ENCODE measurements around the gene CAMKK2. TPM values are rescaled to one million over a fixed set of nuclear protein-coding genes. Genes with fewer than 3 reads are reported as not detected.

CAMKK2 gene
- polyA plus RNA-seq, 1 donor from 2014 or later, result 29.2 TPM

DNA sequence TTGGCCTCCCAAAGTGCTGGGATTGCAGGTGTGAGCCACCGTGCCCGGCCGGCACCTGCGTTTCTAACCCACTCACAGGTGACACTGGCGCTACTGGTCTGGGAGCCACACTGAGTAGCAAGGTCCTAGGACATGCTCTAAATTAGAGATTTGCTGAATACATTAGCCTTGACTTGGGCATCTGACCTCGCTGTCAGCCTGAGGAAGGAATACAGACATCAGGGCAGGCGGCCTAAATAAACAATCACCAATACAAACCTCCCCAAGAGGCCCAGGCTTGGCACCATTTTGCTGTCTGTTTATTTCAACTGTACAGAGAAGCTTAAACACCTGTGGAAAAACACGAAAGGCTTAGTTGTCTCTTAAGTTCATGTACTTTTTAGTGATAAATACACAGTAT lies 59.1 kb downstream of the CAMKK2 start:
- H3K79me2 ChIP-seq (replicated peaks; ENCODE audit: insufficient read depth, low read length), result no peaks in the 10 kb centered on the region
- H2AFZ ChIP-seq (ENCODE audit: low read depth, low read length), result no peak overlapping the region
- no peaks in the 10 kb centered on the region for H3K9me3 ChIP-seq (ENCODE audit: low read length)
- no peak for TF ChIP-seq RAD21 (conservative IDR thresholded peaks at IDR 0.05)
- TF ChIP-seq, protein P1, sequence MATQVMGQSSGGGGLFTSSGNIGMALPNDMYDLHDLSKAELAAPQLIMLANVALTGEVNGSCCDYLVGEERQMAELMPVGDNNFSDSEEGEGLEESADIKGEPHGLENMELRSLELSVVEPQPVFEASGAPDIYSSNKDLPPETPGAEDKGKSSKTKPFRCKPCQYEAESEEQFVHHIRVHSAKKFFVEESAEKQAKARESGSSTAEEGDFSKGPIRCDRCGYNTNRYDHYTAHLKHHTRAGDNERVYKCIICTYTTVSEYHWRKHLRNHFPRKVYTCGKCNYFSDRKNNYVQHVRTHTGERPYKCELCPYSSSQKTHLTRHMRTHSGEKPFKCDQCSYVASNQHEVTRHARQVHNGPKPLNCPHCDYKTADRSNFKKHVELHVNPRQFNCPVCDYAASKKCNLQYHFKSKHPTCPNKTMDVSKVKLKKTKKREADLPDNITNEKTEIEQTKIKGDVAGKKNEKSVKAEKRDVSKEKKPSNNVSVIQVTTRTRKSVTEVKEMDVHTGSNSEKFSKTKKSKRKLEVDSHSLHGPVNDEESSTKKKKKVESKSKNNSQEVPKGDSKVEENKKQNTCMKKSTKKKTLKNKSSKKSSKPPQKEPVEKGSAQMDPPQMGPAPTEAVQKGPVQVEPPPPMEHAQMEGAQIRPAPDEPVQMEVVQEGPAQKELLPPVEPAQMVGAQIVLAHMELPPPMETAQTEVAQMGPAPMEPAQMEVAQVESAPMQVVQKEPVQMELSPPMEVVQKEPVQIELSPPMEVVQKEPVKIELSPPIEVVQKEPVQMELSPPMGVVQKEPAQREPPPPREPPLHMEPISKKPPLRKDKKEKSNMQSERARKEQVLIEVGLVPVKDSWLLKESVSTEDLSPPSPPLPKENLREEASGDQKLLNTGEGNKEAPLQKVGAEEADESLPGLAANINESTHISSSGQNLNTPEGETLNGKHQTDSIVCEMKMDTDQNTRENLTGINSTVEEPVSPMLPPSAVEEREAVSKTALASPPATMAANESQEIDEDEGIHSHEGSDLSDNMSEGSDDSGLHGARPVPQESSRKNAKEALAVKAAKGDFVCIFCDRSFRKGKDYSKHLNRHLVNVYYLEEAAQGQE (IDR thresholded peaks at IDR 0.05; ENCODE audit: borderline replicate concordance), result no peak
- no peak for TF ChIP-seq MXI1 (conservative IDR thresholded peaks at IDR 0.05; ENCODE audit: poor library complexity, severe bottlenecking)
- no peak for TF ChIP-seq EP300 (conservative IDR thresholded peaks at IDR 0.05; ENCODE audit: poor library complexity, severe bottlenecking)
- no peak for TF ChIP-seq TAF1 (IDR thresholded peaks at IDR 0.05; ENCODE audit: low read depth)
- no peak for TF ChIP-seq SMC3 (conservative IDR thresholded peaks at IDR 0.05; ENCODE audit: poor library complexity)
- TF ChIP-seq EZH2 (IDR thresholded peaks at IDR 0.05; ENCODE audit: borderline replicate concordance, insufficient read depth, low read length, poor library complexity, severe bottlenecking), result no peak
- TF ChIP-seq, protein P2, sequence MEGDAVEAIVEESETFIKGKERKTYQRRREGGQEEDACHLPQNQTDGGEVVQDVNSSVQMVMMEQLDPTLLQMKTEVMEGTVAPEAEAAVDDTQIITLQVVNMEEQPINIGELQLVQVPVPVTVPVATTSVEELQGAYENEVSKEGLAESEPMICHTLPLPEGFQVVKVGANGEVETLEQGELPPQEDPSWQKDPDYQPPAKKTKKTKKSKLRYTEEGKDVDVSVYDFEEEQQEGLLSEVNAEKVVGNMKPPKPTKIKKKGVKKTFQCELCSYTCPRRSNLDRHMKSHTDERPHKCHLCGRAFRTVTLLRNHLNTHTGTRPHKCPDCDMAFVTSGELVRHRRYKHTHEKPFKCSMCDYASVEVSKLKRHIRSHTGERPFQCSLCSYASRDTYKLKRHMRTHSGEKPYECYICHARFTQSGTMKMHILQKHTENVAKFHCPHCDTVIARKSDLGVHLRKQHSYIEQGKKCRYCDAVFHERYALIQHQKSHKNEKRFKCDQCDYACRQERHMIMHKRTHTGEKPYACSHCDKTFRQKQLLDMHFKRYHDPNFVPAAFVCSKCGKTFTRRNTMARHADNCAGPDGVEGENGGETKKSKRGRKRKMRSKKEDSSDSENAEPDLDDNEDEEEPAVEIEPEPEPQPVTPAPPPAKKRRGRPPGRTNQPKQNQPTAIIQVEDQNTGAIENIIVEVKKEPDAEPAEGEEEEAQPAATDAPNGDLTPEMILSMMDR (IDR thresholded peaks at IDR 0.05; ENCODE audit: poor library complexity, severe bottlenecking), result no peak
- TF ChIP-seq POLR2AphosphoS5 (IDR thresholded peaks at IDR 0.05), result no peak
- no peak overlapping the region for H3K9ac ChIP-seq (ENCODE audit: low read length)
- H3K4me2 ChIP-seq (ENCODE audit: low read length), result no peak overlapping the region
- no peak overlapping the region for H3K4me3 ChIP-seq (ENCODE audit: low read length)
- no peaks in the 10 kb centered on the region for H3K36me3 ChIP-seq (ENCODE audit: insufficient read depth, low read length)
- no peaks in the 10 kb centered on the region for H3K9me2 ChIP-seq (ENCODE audit: insufficient read depth, low read length)
- no peaks in the 10 kb centered on the region for H3K27me3 ChIP-seq (ENCODE audit: insufficient read depth, low read depth, low read length)
- no peaks in the 10 kb centered on the region for H3F3A ChIP-seq (ENCODE audit: insufficient read depth, low read length, poor library complexity, severe bottlenecking)
- H4K20me1 ChIP-seq (ENCODE audit: insufficient read depth), result no peaks in the 10 kb centered on the region
- no peak overlapping the region for H3K27ac ChIP-seq (ENCODE audit: low read length)

DNA sequence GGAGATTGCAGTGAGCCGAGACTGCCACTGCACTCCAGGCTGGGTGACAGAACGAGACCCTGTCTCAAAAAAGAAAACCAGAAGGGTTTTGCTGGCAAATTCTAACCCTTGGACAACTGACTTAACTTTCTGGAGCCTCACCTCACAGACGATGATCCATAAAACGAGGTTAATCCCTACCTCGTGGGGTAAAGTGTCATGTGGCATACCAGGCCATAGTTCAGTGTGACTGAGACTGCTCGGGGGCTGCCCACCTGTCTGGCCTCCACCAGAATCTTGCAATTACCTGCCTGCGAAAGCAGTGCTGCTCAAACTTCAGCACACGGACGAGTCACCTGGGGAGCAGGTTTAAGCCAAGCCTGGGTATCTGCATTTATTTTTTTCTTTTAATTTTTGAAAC lies 59.7 kb downstream of the CAMKK2 start:
- no peak for TF ChIP-seq RAD21 (conservative IDR thresholded peaks at IDR 0.05)
- TF ChIP-seq, protein P2 (IDR thresholded peaks at IDR 0.05; ENCODE audit: poor library complexity, severe bottlenecking), result no peak
- no peaks in the 10 kb centered on the region for H3F3A ChIP-seq (ENCODE audit: insufficient read depth, low read length, poor library complexity, severe bottlenecking)
- H3K9ac ChIP-seq (ENCODE audit: low read length), result no peak overlapping the region
- H3K36me3 ChIP-seq (ENCODE audit: insufficient read depth, low read length), result no peaks in the 10 kb centered on the region
- no peaks in the 10 kb centered on the region for H3K9me2 ChIP-seq (ENCODE audit: insufficient read depth, low read length)
- H4K20me1 ChIP-seq (ENCODE audit: insufficient read depth), result no peaks in the 10 kb centered on the region
- H3K9me3 ChIP-seq (ENCODE audit: low read length), result no peaks in the 10 kb centered on the region
- no peaks in the 10 kb centered on the region for H3K79me2 ChIP-seq (replicated peaks; ENCODE audit: insufficient read depth, low read length)
- no peak overlapping the region for H2AFZ ChIP-seq (ENCODE audit: low read depth, low read length)
- no peak overlapping the region for H3K27ac ChIP-seq (ENCODE audit: low read length)
- no peaks in the 10 kb centered on the region for H3K27me3 ChIP-seq (ENCODE audit: insufficient read depth, low read depth, low read length)
- no peak overlapping the region for H3K4me3 ChIP-seq (ENCODE audit: low read length)
- H3K4me2 ChIP-seq (ENCODE audit: low read length), result no peak overlapping the region
